ENCODE results near the gene TOR2A.

DNA sequence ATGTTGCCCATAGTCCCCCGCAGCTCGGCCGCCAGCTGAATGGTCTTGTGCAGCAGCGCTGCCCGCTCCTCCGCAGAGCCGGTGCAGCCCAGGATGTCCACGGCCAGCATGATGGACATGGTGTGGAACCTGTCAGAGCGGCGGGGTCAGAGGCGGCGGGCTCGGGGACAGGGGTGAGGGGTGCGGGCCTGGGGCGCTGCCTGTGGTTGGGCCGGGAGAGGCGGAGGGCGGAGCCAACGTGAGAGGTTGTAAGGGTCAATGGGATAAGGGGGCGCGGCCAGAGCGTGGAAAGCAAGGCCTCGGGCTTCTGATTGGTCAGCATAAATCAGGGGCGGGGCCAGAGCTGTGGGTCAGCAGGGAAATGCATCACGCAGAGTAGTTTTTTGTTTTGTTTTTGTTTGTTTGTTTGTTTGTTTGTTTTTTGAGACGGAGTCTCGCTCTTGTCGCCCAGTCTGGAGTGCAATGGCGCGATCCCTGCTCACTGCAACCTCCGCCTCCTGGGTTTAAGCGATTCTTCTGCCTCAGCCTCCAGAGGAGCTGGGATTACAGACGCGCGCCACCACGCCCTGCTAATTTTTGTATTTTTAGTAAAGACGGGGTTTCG lies 6.8 kb upstream of the TOR2A start:
- TF ChIP-seq KDM2B (CRISPR knock-in tag; IDR thresholded peaks at IDR 0.05) = no peak
- no peak for TF ChIP-seq TBP (optimal IDR thresholded peaks at IDR 0.05; ENCODE audit: low read depth, low read length)
- TF ChIP-seq MAZ (CRISPR knock-in tag; conservative IDR thresholded peaks at IDR 0.05 in 1 of 2, IDR thresholded peaks at IDR 0.05 in 1 of 2) = no peak
- no peak for TF ChIP-seq HNRNPL (IDR thresholded peaks at IDR 0.05; ENCODE audit: low read depth, low read length)
- TF ChIP-seq, protein P1, sequence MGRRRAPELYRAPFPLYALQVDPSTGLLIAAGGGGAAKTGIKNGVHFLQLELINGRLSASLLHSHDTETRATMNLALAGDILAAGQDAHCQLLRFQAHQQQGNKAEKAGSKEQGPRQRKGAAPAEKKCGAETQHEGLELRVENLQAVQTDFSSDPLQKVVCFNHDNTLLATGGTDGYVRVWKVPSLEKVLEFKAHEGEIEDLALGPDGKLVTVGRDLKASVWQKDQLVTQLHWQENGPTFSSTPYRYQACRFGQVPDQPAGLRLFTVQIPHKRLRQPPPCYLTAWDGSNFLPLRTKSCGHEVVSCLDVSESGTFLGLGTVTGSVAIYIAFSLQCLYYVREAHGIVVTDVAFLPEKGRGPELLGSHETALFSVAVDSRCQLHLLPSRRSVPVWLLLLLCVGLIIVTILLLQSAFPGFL (CRISPR knock-in tag; IDR thresholded peaks at IDR 0.05) = no peak
- no peak for TF ChIP-seq EZH2 (IDR thresholded peaks at IDR 0.05; ENCODE audit: borderline replicate concordance, low read depth, low read length)
- no peak for TF ChIP-seq ARNT (IDR thresholded peaks at IDR 0.05)
- no peak for TF ChIP-seq NFRKB (IDR thresholded peaks at IDR 0.05; ENCODE audit: low read depth)
